ENCODE measurements around the gene ANKH. TPM values are rescaled to one million over a fixed set of nuclear protein-coding genes. Genes with fewer than 3 reads are reported as not detected.

Gene ANKH
- total and polyA plus RNA-seq, 2 donors (not counting 1 experiment from before 2014, with no cell fraction given) = 13.7 to 71.1 TPM

DNA sequence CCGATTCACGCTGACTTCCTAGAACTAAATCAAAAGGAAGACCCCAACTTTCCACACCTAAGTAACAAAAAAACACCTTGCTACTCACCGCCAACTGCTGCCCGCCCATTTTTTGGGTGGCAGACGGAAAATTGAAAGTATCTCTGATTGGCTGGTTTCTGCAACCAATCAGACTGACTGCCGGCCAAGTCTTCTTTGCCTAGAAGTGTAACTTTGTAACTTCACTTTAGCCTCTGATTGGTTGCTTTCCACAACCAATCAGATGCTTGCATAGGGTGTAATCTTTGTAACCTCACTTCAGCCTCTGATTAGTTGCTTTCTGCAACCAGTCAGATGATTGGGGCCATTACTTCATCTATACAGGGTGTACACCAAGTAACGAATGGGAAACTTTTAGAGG lies 42.6 kb upstream of the ANKH start:
- no peaks in the 10 kb centered on the region for H4K20me1 ChIP-seq (ENCODE audit: control insufficient read depth, insufficient read depth, low read length, poor library complexity, severe bottlenecking)
- DNase-seq (no peak), ATAC-seq (ENCODE audit: low read depth) (no peak)
- no peak for TF ChIP-seq CTCF (IDR thresholded peaks at IDR 0.05)
- TF ChIP-seq EZH2 (IDR thresholded peaks at IDR 0.05; ENCODE audit: borderline replicate concordance, insufficient read depth, low read depth, low read length, poor library complexity, severe bottlenecking) = no peak
- no peaks in the 10 kb centered on the region for H3K9me3 ChIP-seq (ENCODE audit: control extremely low read depth in 1 of 3, control insufficient read depth in 2 of 3, insufficient read depth in 1 of 3, low read length in 2 of 3)
- no peak overlapping the region for H3K9ac ChIP-seq (ENCODE audit: low read length)
- H3K27ac ChIP-seq (ENCODE audit: low read length in 2 of 2) = no peak overlapping the region
- H3K27me3 Mint-ChIP-seq = peaks cover 41% of the 10 kb centered on the region
- no peak overlapping the region for H3K4me2 ChIP-seq (replicated peaks; ENCODE audit: low read depth, low read length, poor library complexity, severe bottlenecking)
- intact Hi-C loops (cut with micrococcal nuclease) = no loop called here
- no peaks in the 10 kb centered on the region for H3K9me3 Mint-ChIP-seq (ENCODE audit: insufficient read depth)
- no peaks in the 10 kb centered on the region for H3K4me1 Mint-ChIP-seq
- CTCF ChIA-PET = no interaction called here
- no peak overlapping the region for H3K4me3 Mint-ChIP-seq
- H3K4me1 ChIP-seq (ENCODE audit: control insufficient read depth in 2 of 2, insufficient read depth in 2 of 2, low read length in 2 of 2) = no peaks in the 10 kb centered on the region
- H3K27me3 ChIP-seq (replicated peaks in 1 of 4; ENCODE audit: control extremely low read depth in 1 of 4, control insufficient read depth in 3 of 4, insufficient read depth in 4 of 4, low read length in 3 of 4) = peaks cover 0 to 7% (median 0%) of the 10 kb centered on the region in 4 experiments
- no peaks in the 10 kb centered on the region for H3K79me2 ChIP-seq (ENCODE audit: control insufficient read depth, insufficient read depth, low read length)
- 87% methylated on average over 3 of the region's 7 CpGs for WGBS (ENCODE audit: insufficient coverage)
- no peak overlapping the region for H2AFZ ChIP-seq (ENCODE audit: insufficient read depth, low read depth, low read length, poor library complexity, severe bottlenecking)
- no peak overlapping the region for H3K27ac Mint-ChIP-seq
- POLR2A ChIA-PET = no interaction called here
- H3K36me3 ChIP-seq (replicated peaks in 1 of 2; ENCODE audit: control extremely low read depth in 1 of 2, control insufficient read depth in 1 of 2, extremely low read depth in 1 of 2, insufficient read depth in 2 of 2, low read length in 1 of 2) = no peaks in the 10 kb centered on the region
- H3K4me3 ChIP-seq (ENCODE audit: control extremely low read depth in 1 of 5, extremely low read depth in 1 of 5, insufficient read depth in 1 of 5, low read depth in 2 of 5, low read length in 4 of 5) = no peak overlapping the region

GRCh38 chr5:14913096-14913495 lies 41.5 kb upstream of the ANKH start:
- H3K4me1 Mint-ChIP-seq = no peaks in the 10 kb centered on the region
- Histone ChIP-seq H3K79me2 (ENCODE audit: control insufficient read depth, insufficient read depth, low read length) (no peaks in the 10 kb centered on the region), H3K27ac (ENCODE audit: low read length in 2 of 2) (no peak overlapping the region), H3K4me2 (replicated peaks; ENCODE audit: low read depth, low read length, poor library complexity, severe bottlenecking) (no peak overlapping the region), H3K4me1 (ENCODE audit: control insufficient read depth in 2 of 2, insufficient read depth in 2 of 2, low read length in 2 of 2) (no peaks in the 10 kb centered on the region), H3K9me3 (ENCODE audit: control extremely low read depth in 1 of 3, control insufficient read depth in 2 of 3, insufficient read depth in 1 of 3, low read length in 2 of 3) (no peaks in the 10 kb centered on the region), H3K9ac (ENCODE audit: low read length) (no peak overlapping the region), H3K27me3 (replicated peaks in 1 of 4; ENCODE audit: control extremely low read depth in 1 of 4, control insufficient read depth in 3 of 4, insufficient read depth in 4 of 4, low read length in 3 of 4) (peaks cover 0 to 6% (median 0%) of the 10 kb centered on the region in 4 experiments), H4K20me1 (ENCODE audit: control insufficient read depth, insufficient read depth, low read length, poor library complexity, severe bottlenecking) (no peaks in the 10 kb centered on the region), H3K36me3 (replicated peaks in 1 of 2; ENCODE audit: control extremely low read depth in 1 of 2, control insufficient read depth in 1 of 2, extremely low read depth in 1 of 2, insufficient read depth in 2 of 2, low read length in 1 of 2) (no peaks in the 10 kb centered on the region), H2AFZ (ENCODE audit: insufficient read depth, low read depth, low read length, poor library complexity, severe bottlenecking) (no peak overlapping the region), H3K4me3 (ENCODE audit: control extremely low read depth in 1 of 5, extremely low read depth in 1 of 5, insufficient read depth in 1 of 5, low read depth in 2 of 5, low read length in 4 of 5) (no peak overlapping the region)
- H3K4me3 Mint-ChIP-seq = no peak overlapping the region
- WGBS (ENCODE audit: insufficient coverage) = 90% methylated on average over 5 of the region's 5 CpGs
- POLR2A ChIA-PET = no interaction called here
- no peaks in the 10 kb centered on the region for H3K9me3 Mint-ChIP-seq (ENCODE audit: insufficient read depth)
- ATAC-seq (ENCODE audit: low read depth) (no peak), DNase-seq (no peak)
- intact Hi-C loops (cut with micrococcal nuclease) = no loop called here
- TF ChIP-seq CTCF (IDR thresholded peaks at IDR 0.05) (no peak), EZH2 (IDR thresholded peaks at IDR 0.05; ENCODE audit: borderline replicate concordance, insufficient read depth, low read depth, low read length, poor library complexity, severe bottlenecking) (no peak)
- CTCF ChIA-PET = no interaction called here
- peaks cover 46% of the 10 kb centered on the region for H3K27me3 Mint-ChIP-seq
- H3K27ac Mint-ChIP-seq = no peak overlapping the region
